Astrocyte of the cerebellum (primary cell): ENCODE results near the gene KIF1A.

Experiments
- DNase-seq: peaks from one replicate; pipeline ENCODE4 v3.0.0-alpha.2; 2011; ENCODE audit warnings: low read depth
- H3K4me3 ChIP-seq: 2 replicates; pipeline ENCODE4 v1.5.1; 2011; ENCODE audit warnings: mild to moderate bottlenecking, low read depth, low read length, moderate library complexity
- CTCF ChIP-seq: IDR thresholded peaks from 2 replicates; pipeline ENCODE4 v1.5.1; 2012; ENCODE audit warnings: low read length, low read depth, moderate library complexity, mild to moderate bottlenecking; ENCODE audit errors: missing control alignments
- in situ Hi-C: cut with HindIII; loops from 2 replicates; pipeline ENCODE4 v1.10.0; 2017; ENCODE audit warnings: low sequenced_read_pairs

The KIF1A gene

GRCh38 chr2:240818293-240819125, 1.5 kb downstream of the KIF1A start:
- no peak for TF ChIP-seq CTCF
- H3K4me3 ChIP-seq, result no peak overlapping the region
- in situ Hi-C loops, result no loop called here
- no peak for DNase-seq

- H3K4me3 ChIP-seq, result no peak overlapping the region
- no peak for TF ChIP-seq CTCF
- DNase-seq, result no peak
- in situ Hi-C loops, result no loop called here
These were observed 2.3 kb downstream of the KIF1A start for GRCh38 chr2:240817496-240818292.

- H3K4me3 ChIP-seq, result no peak overlapping the region
- in situ Hi-C loops, result no loop called here
- TF ChIP-seq CTCF, result no peak
- DNase-seq, result no peak
These were observed 3.2 kb downstream of the KIF1A start for GRCh38 chr2:240816584-240817495.

- no peak for TF ChIP-seq CTCF
- DNase-seq, result no peak
- in situ Hi-C loops, result no loop called here
- no peak overlapping the region for H3K4me3 ChIP-seq
These were observed 4.0 kb downstream of the KIF1A start for GRCh38 chr2:240815761-240816583.

GRCh38 chr2:240814946-240815760, 4.9 kb downstream of the KIF1A start:
- no peak for DNase-seq
- in situ Hi-C loops, result no loop called here
- H3K4me3 ChIP-seq, result no peak overlapping the region
- TF ChIP-seq CTCF, result no peak
